ENCODE measurements around the gene TNK1.
A peak's percentile ranks its signal among the peaks of the same experiment; 100 is the strongest.

The TNK1 gene

GRCh38 chr17:7437369-7437863, 56.5 kb downstream of the TNK1 start:
- no peak for DNase-seq

GRCh38 chr17:7437950-7438614, 57.2 kb downstream of the TNK1 start:
- DNase-seq: peak; percentile 51

GRCh38 chr17:7438656-7439460, 58.0 kb downstream of the TNK1 start:
- no peak for DNase-seq

Data from activated CD4-positive, alpha-beta T cell treated with anti-CD3 and anti-CD28 coated beads, Interleukin-2, amount 50 U/mL, for 16 hours (primary cell).